Thyroid gland (tissue), 4 donors: Measurements from ENCODE around the gene CRAT.

Source experiments
- CTCF ChIP-seq, 6 experiments: fragments of 200-600 bp in 3 of 6; fragments of 450-650 bp in 3 of 6; sonication (generic) in 3 of 6; IDR thresholded peaks; one replicate each; pipeline ENCODE4 v1.5.1; 2016 to 2019; ENCODE audit warnings: antibody characterized with exemption in 6 of 6, mild to moderate bottlenecking in 2 of 6, inconsistent platforms in 1 of 6, moderate library complexity in 1 of 6
- POLR2A ChIP-seq, 2 donors: fragments of 450-650 bp; IDR thresholded peaks; one replicate each; pipeline ENCODE4 v1.6.1; 2017; ENCODE audit warnings: antibody characterized with exemption in 2 of 2, mild to moderate bottlenecking in 2 of 2, moderate library complexity in 1 of 2

- TF ChIP-seq CTCF (IDR thresholded peaks at IDR 0.05): no peak
- TF ChIP-seq POLR2A (IDR thresholded peaks at IDR 0.05): no peak
Measured at GRCh38 chr9:129111528-129112151, 1.0 kb upstream of the CRAT start.
